Gastrocnemius medialis (tissue), 4 donors: ENCODE data around the gene NQO2.

Experiments used
- CTCF ChIP-seq, 5 experiments: fragments of 450-650 bp in 3 of 5; fragments of 200-600 bp in 2 of 5; sonication (generic) in 2 of 5; IDR thresholded peaks in 4 of 5; conservative IDR thresholded peaks in 1 of 5; 1 replicate in 4 of 5; 2 replicates in 1 of 5; pipeline ENCODE4 v1.5.1; 2016 to 2019; ENCODE audit warnings: antibody characterized with exemption in 5 of 5, mild to moderate bottlenecking in 3 of 5, moderate library complexity in 3 of 5
- POLR2A ChIP-seq, 2 donors: fragments of 450-650 bp; IDR thresholded peaks; one replicate each; pipeline ENCODE4 v1.6.1; 2017; ENCODE audit warnings: antibody characterized with exemption in 2 of 2, mild to moderate bottlenecking in 2 of 2, moderate library complexity in 2 of 2

GRCh38 chr6:3019065-3019464 lies 19.4 kb downstream of the NQO2 start:
- TF ChIP-seq POLR2A (IDR thresholded peaks at IDR 0.05) (no peak), CTCF (IDR thresholded peaks at IDR 0.05 in 4 of 5, conservative IDR thresholded peaks at IDR 0.05 in 1 of 5) (no peak)
